GM19240 (cell line): ENCODE data around the gene LRP1.

Experiments used
- DNase-seq: peaks from one replicate; pipeline ENCODE4 v3.0.0; 2011; ENCODE audit warnings: low spot score; ENCODE audit not compliant: insufficient read length

Gene LRP1

GRCh38 chr12:57127726-57128518 lies at the start of gene LRP1:
Gene LRP1 (plus strand): TSS chr12:57128483. CDS start chr12:57128965, 482 bp downstream.
- no peak for DNase-seq

DNA sequence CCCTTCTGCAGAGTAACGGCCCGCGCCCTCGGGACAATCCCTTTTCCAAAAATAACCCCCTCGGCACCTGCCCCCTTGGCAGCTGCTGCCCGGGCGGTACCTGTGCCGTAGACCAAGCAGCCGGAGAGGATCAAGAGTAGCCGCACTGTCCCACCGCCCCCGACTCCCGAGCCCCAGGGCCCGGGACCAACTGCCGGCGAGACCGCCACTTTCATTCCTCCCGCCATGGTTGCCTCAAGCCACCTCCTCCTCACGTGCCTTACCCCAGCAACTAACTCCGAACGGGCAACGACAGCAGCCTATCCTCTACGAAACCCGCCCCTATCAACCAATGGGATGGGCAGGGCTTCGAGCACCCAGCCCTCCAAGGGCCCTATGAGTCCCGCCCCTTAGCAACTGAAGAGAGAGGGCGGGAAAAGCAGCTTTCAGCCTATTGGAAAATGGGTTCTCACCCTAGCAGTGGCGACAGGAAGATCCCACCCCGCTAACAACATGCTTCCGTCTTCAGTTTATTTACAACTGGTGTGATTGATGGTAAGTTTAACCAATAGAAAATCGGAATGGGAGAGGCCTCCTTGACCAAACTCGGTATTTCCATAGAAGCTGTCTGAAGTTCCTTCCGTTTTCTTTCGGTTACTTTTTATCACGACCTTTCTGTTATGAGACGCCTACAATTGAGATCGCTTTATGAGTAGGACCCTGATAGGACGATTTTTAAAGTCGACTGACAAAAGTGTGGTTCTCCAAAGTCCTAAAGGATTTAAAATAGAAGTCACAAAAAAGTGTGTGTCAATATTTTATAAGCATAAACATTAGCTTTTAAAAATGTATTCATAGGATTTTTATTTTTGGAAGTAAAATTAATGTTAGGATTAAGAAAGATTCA lies 49.5 kb upstream of the LRP1 start, which contains the start of gene NEMP1:
NEMP1 (minus strand) TSS at position 273 of the 886 bp plus-strand sequence; CDS start at position 227, 46 bp downstream.
- peak; percentile 67 for DNase-seq

DNA sequence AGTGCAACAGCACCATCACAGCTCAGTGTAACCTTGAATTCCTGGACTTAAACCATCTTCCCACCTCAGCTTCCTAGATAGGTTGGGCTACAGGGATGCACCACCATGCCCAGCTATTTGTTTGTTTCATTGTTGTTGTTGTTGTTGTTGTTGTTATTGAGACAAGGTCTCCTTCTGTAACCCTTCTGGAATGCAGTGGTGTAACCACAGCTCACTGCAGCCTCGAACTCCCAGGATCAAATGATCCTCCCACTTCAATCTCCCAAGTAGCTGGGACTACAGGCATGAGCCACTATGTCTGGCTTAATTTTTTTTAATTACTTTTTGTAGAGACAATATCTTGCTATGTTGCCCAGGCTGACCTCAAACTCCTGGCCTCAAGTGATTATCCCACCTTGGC lies 48.5 kb upstream of the LRP1 start:
- DNase-seq, result no peak

GRCh38 chr12:57080855-57081254 lies 47.4 kb upstream of the LRP1 start:
- no peak for DNase-seq

DNA sequence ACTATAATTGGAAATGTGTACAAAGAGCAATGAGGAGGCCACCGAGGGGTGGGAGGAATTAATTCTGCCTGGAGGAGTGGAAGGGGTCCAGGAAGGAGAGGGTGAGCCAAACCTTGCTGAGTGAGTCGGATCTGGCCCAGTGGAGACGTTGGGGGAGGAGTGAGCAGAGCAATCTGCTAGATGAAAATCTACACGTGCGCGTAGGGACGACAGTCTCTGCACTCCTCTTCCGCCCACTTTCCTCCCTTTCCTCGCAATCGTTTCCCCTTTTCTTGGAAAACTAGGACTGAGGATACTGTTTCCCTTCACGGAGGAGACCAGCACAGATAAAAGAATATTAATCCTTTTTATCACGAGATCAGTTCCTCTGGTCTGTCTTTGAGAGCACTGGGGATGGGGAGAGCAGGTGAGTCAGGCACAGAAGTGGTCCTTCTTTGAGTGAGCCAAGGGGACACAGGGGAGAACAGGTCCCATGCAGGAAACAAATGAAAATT lies 42.2 kb upstream of the LRP1 start:
- DNase-seq, result no peak

- DNase-seq, result no peak
These were observed 41.7 kb upstream of the LRP1 start for GRCh38 chr12:57086493-57087009.

GRCh38 chr12:57087010-57087690 lies 41.1 kb upstream of the LRP1 start:
- no peak for DNase-seq

DNA sequence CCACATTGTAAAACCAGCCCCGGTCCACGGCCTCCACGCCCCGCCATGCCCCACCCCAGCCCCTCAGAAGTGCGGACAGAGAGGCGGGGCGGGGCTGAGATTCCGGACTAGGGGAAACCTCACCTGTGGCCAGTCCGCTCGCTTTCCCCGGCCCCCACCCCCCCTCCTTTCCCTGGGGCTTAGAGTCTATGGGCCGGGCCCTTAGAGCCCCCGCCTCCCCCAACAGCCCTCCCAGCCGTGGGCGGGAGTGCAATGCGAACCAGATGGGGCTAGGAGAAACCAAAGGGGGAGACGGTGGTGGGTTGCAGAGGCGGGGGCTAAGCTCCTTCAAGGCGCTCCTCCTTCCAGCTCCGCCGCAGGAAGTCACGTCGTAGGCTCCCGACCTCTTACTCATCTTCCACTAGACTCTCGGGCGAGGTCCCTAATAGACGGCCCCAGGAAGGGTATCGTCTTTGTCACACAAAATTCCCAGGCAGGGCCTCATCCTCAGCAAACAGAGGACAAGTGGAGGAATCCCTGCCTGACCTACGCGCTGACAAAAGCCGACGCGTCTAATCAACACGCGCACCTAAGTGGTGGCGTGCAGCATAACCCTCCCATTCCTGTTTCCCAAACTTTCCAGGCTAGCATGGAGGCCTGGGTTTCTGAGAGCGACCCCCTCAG lies 40.5 kb upstream of the LRP1 start:
- DNase-seq, result peak; percentile 37

DNA sequence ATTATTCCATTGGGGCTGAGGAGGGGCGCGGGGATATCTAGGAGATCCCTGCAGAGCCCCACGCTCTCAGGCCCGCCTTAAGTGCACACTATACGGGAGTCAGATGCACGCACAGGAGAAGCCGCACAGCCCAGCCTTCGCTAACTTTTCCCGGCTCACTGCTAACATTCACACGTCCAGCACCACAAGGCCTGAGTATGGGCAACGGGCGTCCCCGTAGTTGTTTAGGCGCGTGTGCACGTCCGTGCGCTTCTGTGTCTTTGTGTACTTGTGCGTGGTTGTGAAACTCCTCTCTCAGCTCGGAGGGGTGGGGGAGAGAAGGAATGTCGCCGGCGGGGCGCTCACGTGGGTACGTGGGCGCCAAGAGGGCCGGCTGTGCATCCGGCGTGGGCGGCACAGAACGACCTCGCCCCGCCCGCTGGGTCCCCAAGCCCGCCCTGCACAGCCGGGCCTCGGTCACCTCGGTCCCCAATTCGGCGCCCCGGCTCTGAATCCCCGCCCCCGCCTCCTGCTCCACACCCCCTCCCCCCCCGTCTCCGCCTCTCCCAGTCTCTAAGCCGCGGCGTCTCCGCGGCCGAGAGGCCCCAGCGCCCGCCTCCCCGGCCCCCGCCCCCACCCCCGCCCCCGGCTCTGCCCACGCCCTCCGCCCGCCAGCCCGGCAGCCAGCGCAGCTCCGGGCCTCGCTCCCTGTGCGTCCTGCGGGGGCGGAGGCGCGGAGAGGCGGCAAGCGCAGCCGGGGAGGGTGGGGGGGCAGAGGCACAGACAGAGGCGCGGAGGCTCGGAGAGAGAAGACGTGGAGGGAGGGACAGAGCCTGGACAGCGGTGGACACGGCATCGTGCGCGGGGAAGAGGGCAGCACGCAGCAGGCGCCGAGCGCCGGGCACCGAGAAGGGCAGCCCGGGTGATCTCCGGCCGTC lies 39.7 kb upstream of the LRP1 start, which contains the start of gene NAB2:
NAB2 (plus strand) TSS at position 761 of the 917 bp plus-strand sequence. CDS start 158 bp downstream, outside the sequence.
- peak; percentile 73 for DNase-seq

- DNase-seq, result no peak
These were observed 38.7 kb upstream of the LRP1 start for GRCh38 chr12:57089271-57090245.

GRCh38 chr12:57090490-57090889 lies 37.8 kb upstream of the LRP1 start:
- DNase-seq, result no peak

DNA sequence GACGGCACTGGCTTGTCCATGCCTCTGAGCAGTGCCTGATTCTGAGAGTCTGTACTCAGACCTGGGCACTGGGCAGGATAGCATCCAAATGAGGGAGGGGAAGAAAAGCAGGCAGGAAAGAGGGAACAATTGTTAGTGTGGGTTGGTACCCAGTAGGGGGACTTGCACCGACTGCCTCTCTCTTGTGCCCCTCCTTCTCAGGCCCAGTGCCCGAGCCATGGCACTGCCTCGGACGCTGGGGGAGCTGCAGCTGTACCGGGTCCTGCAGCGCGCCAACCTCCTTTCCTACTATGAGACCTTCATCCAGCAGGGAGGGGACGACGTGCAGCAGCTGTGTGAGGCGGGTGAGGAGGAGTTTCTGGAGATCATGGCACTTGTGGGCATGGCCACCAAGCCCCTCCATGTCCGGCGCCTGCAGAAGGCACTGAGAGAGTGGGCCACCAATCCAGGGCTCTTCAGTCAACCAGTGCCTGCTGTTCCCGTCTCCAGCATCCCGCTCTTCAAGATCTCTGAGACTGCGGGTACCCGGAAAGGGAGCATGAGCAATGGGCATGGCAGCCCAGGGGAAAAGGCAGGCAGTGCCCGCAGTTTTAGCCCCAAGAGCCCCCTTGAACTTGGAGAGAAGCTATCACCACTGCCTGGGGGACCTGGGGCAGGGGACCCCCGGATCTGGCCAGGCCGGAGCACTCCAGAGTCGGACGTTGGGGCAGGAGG lies 37.2 kb upstream of the LRP1 start:
- DNase-seq, result no peak

DNA sequence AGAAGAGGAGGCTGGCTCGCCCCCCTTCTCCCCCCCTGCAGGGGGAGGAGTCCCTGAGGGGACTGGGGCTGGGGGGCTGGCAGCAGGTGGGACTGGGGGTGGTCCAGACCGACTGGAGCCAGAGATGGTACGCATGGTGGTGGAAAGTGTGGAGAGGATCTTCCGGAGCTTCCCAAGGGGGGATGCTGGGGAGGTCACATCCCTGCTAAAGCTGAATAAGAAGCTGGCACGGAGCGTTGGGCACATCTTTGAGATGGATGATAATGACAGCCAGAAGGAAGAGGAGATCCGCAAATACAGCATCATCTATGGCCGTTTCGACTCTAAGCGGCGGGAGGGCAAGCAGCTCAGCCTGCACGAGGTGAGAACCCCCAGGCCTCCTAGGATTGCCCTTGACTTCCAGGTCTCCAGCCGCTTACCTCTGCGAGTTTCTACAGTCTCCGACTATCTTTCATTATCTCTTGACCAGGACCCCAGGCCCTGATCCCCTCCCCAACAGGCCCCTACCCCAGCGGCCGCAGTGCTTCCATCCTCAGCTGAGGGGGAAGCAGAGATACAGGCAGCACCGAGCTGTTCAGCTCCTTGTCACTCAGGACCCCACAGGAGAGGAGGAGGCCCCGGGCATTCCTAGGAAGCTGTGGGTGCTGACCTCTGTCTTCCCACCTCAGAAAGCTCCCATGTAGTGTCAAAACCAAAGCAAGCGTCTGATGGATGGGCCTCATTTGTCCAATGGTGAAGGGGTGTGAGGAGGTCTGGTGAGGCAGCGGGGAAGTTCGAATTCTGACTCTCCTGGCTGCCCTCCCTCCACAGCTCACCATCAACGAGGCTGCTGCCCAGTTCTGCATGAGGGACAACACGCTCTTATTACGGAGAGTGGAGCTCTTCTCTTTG lies 36.4 kb upstream of the LRP1 start:
- DNase-seq, result no peak

GRCh38 chr12:57092529-57092862 lies 35.8 kb upstream of the LRP1 start:
- no peak for DNase-seq

- no peak for DNase-seq
These were observed 35.3 kb upstream of the LRP1 start for GRCh38 chr12:57092876-57093414.

- DNase-seq, result peak; percentile 72
These were observed 34.7 kb upstream of the LRP1 start for GRCh38 chr12:57093415-57094207.
